ENCODE results near the gene SSH3.

DNA sequence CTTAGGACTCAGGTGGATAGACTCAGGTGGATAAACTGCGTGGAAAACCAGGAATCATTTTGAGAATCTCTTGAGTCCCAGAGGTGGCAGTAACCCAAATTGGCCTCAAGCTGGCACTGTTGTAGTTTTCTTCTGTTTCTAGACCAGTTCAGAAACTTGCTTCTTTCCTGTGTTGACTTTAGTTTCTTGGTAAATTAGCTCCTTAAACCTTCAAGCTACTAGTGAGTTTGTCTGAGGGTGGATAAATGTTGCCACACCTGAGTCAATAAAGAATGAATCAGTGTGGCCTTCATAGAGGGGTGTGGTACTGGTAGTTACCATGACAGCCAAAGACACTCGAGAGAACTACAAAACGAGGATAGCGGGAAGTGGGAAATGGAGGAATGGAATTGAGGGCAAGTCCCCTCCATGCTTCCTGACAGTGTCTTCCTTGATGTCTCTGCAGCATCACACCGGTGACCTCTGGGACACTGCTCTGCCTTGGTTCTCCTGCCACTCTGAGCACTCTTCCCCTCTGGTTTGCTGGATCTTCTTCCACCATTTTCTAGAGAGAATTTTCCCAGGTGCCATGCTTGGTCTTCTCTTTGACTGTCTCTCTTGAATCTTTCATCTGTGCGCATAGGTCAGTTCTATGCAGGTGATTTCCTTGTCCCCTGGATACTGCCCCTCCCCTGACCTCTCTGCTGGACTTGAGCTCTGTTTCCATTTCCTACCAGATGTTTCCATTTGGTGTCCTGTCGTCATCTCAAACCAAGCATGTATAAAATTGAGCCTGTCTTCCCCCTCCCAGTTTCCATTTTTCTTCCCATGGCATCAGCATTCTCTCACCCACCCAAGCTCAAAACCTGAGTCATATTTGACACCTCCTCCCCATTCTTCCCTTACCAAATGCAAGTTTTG lies 42.8 kb downstream of the SSH3 start:
- TF ChIP-seq, protein P1, sequence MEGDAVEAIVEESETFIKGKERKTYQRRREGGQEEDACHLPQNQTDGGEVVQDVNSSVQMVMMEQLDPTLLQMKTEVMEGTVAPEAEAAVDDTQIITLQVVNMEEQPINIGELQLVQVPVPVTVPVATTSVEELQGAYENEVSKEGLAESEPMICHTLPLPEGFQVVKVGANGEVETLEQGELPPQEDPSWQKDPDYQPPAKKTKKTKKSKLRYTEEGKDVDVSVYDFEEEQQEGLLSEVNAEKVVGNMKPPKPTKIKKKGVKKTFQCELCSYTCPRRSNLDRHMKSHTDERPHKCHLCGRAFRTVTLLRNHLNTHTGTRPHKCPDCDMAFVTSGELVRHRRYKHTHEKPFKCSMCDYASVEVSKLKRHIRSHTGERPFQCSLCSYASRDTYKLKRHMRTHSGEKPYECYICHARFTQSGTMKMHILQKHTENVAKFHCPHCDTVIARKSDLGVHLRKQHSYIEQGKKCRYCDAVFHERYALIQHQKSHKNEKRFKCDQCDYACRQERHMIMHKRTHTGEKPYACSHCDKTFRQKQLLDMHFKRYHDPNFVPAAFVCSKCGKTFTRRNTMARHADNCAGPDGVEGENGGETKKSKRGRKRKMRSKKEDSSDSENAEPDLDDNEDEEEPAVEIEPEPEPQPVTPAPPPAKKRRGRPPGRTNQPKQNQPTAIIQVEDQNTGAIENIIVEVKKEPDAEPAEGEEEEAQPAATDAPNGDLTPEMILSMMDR (IDR thresholded peaks at IDR 0.05): peak in 3 of 4 experiments; percentile 23 to 36 (median 26)
- no peak for TF ChIP-seq POLR2A (IDR thresholded peaks at IDR 0.05)
